GM19438 (cell line): ENCODE results near the gene LEMD1.
"Not testable (repeated sequence)": the region's sequence is repeated elsewhere in the genome, so short reads cannot be mapped to it uniquely, and the experiment has no call there.

ENCODE experiments used
- ATAC-seq: cut with Tn5 transposase; IDR thresholded peaks from one replicate; pipeline ENCODE4 v1.9.1; 2021; ENCODE audit warnings: low read depth; ENCODE audit not compliant: unreplicated experiment

Gene LEMD1

GRCh38 chr1:205382990-205383389, 38.9 kb downstream of the LEMD1 start:
- not testable (repeated sequence) for ATAC-seq

GRCh38 chr1:205382561-205382960, 39.3 kb downstream of the LEMD1 start:
- ATAC-seq: no peak

- no peak for ATAC-seq
Measured at GRCh38 chr1:205381305-205381704, 40.6 kb downstream of the LEMD1 start.

GRCh38 chr1:205380882-205381281, 41.0 kb downstream of the LEMD1 start:
- ATAC-seq: no peak

GRCh38 chr1:205379056-205379455, 42.8 kb downstream of the LEMD1 start:
- no peak for ATAC-seq

- ATAC-seq: no peak
Measured at GRCh38 chr1:205377355-205377754, 44.5 kb downstream of the LEMD1 start.

GRCh38 chr1:205376739-205377138, 45.1 kb downstream of the LEMD1 start:
- no peak for ATAC-seq

- no peak for ATAC-seq
Measured at GRCh38 chr1:205375835-205376545, 45.9 kb downstream of the LEMD1 start.

GRCh38 chr1:205374210-205375078, 47.4 kb downstream of the LEMD1 start:
- no peak for ATAC-seq

- no peak for ATAC-seq
Measured at GRCh38 chr1:205373798-205374175, 48.1 kb downstream of the LEMD1 start.

GRCh38 chr1:205373022-205373797, 48.6 kb downstream of the LEMD1 start:
- no peak for ATAC-seq

- no peak for ATAC-seq
Measured at GRCh38 chr1:205371871-205372660, 49.8 kb downstream of the LEMD1 start.

- ATAC-seq: no peak
Measured at GRCh38 chr1:205370780-205371179, 51.1 kb downstream of the LEMD1 start.

- ATAC-seq: no peak
Measured at GRCh38 chr1:205369701-205370123, 52.1 kb downstream of the LEMD1 start.

GRCh38 chr1:205368478-205368877, 53.4 kb downstream of the LEMD1 start:
- ATAC-seq: no peak

GRCh38 chr1:205365945-205366463, 55.9 kb downstream of the LEMD1 start:
- ATAC-seq: no peak

- ATAC-seq: not testable (repeated sequence)
Measured at GRCh38 chr1:205365086-205365485, 56.8 kb downstream of the LEMD1 start.

- ATAC-seq: no peak
Measured at GRCh38 chr1:205360891-205361290, 61.0 kb downstream of the LEMD1 start.

- ATAC-seq: no peak
Measured at GRCh38 chr1:205359771-205360565, 61.9 kb downstream of the LEMD1 start.
